Ishikawa (cell line): Measurements from ENCODE around the gene TUB.

ENCODE experiments used
- CEBPB ChIP-seq: IDR thresholded peaks from 2 replicates; pipeline ENCODE4 v1.6.1; 2012
- CREB1 ChIP-seq: IDR thresholded peaks from 2 replicates; pipeline ENCODE4 v1.6.1; 2012; ENCODE audit warnings: low read depth
- EGR1 ChIP-seq: IDR thresholded peaks from 2 replicates; pipeline ENCODE4 v1.6.1; 2012
- EP300 ChIP-seq: IDR thresholded peaks from 2 replicates; pipeline ENCODE4 v1.6.1; 2012; ENCODE audit warnings: borderline replicate concordance
- FOXM1 ChIP-seq: IDR thresholded peaks from 2 replicates; pipeline ENCODE4 v1.6.1; 2012; ENCODE audit warnings: low read depth, borderline replicate concordance
- MAX ChIP-seq: IDR thresholded peaks from 2 replicates; pipeline ENCODE4 v1.6.1; 2012
- NFIC ChIP-seq: IDR thresholded peaks from 2 replicates; pipeline ENCODE4 v1.6.1; 2012
- RAD21 ChIP-seq: IDR thresholded peaks from 2 replicates; pipeline ENCODE4 v1.6.1; 2012; ENCODE audit warnings: low read depth
- REST ChIP-seq: IDR thresholded peaks from 2 replicates; pipeline ENCODE4 v1.6.1; 2012; ENCODE audit warnings: low read depth, mild to moderate bottlenecking
- TAF1 ChIP-seq: IDR thresholded peaks from 2 replicates; pipeline ENCODE4 v1.6.1; 2012; ENCODE audit warnings: low read depth, mild to moderate bottlenecking
- TCF12 ChIP-seq: IDR thresholded peaks from 2 replicates; pipeline ENCODE4 v1.6.1; 2012; ENCODE audit warnings: low read depth
- TEAD4 ChIP-seq: IDR thresholded peaks from 2 replicates; pipeline ENCODE4 v1.6.1; 2012
- USF1 ChIP-seq: IDR thresholded peaks from 2 replicates; pipeline ENCODE4 v1.6.1; 2012
- YY1 ChIP-seq: IDR thresholded peaks from 2 replicates; pipeline ENCODE4 v1.6.1; 2012; ENCODE audit warnings: low read depth
- ZBTB7A ChIP-seq: IDR thresholded peaks from 2 replicates; pipeline ENCODE4 v1.6.1; 2012; ENCODE audit warnings: low read depth

Gene TUB

GRCh38 chr11:8060146-8060719 is 20.8 kb upstream of the TUB start:
- TF ChIP-seq USF1, result no peak
- TF ChIP-seq TEAD4, result no peak
- TF ChIP-seq TAF1, result no peak
- TF ChIP-seq REST, result no peak
- TF ChIP-seq YY1, result no peak

GRCh38 chr11:8060801-8061554 is 20.0 kb upstream of the TUB start:
- TF ChIP-seq TEAD4 (no peak), EP300 (no peak)

GRCh38 chr11:8061555-8062428 is 19.2 kb upstream of the TUB start:
- TF ChIP-seq EGR1 (no peak), CEBPB (no peak), TAF1 (no peak), ZBTB7A (no peak), RAD21 (no peak), NFIC (no peak), TEAD4 (no peak), EP300 (no peak), FOXM1 (no peak), REST (no peak), CREB1 (no peak), TCF12 (no peak), MAX (no peak), YY1 (no peak), USF1 (no peak)

- no peak for TF ChIP-seq REST
- no peak for TF ChIP-seq NFIC
- TF ChIP-seq TEAD4, result no peak
- TF ChIP-seq CREB1, result no peak
- no peak for TF ChIP-seq YY1
- no peak for TF ChIP-seq ZBTB7A
- TF ChIP-seq CEBPB, result no peak
- no peak for TF ChIP-seq USF1
- TF ChIP-seq TAF1, result no peak
- no peak for TF ChIP-seq MAX
- no peak for TF ChIP-seq FOXM1
- TF ChIP-seq EGR1, result no peak
- TF ChIP-seq EP300, result no peak
- no peak for TF ChIP-seq TCF12
These were observed 18.2 kb upstream of the TUB start for GRCh38 chr11:8062781-8063257.
